ENCODE measurements around the gene SIL1.

DNA sequence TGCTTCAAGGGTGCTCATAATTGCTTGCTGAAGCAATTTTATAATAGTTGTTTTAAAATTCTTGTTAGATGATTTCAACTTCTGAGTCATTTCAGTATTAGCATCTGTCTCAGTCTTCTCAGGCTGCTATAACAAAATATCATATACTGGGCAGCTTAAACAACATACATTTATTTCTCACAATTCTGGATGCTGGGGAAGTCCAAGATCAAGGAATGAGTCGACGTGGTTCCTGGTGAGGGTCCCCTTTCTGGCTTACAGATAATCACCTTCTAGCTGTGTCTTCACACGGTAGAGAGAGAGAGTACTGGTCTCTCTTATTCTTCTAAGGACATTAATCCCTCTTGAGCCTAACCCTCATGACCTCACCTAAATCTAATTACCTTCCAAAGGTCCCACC is 160.4 kb downstream of the SIL1 start:
- TF ChIP-seq EZH2 (IDR thresholded peaks at IDR 0.05; ENCODE audit: insufficient read depth, poor library complexity, severe bottlenecking) (no peak), EZH2phosphoT487 (IDR thresholded peaks at IDR 0.05; ENCODE audit: insufficient read depth, low read depth) (no peak)
